Smooth muscle cell of the pulmonary artery (primary cell): ENCODE results near the gene TBCC. TPM values are rescaled to one million over a fixed set of nuclear protein-coding genes. Genes with fewer than 3 reads are reported as not detected.

Experiments used
- total RNA-seq: library from RNA; depleted of rRNA; stranded (reverse); fragments of >200 nt; gene quantifications from 2 replicates; pipeline ENCODE4 v1.2.3, GENCODE V29; 2014

The TBCC gene, protein sequence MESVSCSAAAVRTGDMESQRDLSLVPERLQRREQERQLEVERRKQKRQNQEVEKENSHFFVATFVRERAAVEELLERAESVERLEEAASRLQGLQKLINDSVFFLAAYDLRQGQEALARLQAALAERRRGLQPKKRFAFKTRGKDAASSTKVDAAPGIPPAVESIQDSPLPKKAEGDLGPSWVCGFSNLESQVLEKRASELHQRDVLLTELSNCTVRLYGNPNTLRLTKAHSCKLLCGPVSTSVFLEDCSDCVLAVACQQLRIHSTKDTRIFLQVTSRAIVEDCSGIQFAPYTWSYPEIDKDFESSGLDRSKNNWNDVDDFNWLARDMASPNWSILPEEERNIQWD
- total RNA-seq = 26.1 and 30.4 TPM in 2 replicates

GRCh38 chr6:42745640-42746462 lies at the start of gene TBCC:
TBCC (minus strand) TSS chr6:42746103; CDS start chr6:42746073, 30 bp downstream.

GRCh38 chr6:42781796-42782688 lies 36.1 kb upstream of the TBCC start, which contains the start of gene BICRAL:
BICRAL (plus strand) TSS chr6:42782052; CDS start chr6:42822023, 39,971 bp downstream.

GRCh38 chr6:42722497-42722896 lies 23.4 kb downstream of the TBCC start, which contains the start of gene PRPH2:
PRPH2 (minus strand) TSS chr6:42722597; CDS start chr6:42722334, 263 bp downstream.

Other genes starting within 250 kb of the TBCC start
- 27.7 and 34.8 TPM in 2 replicates for gene UBR2, start 182.1 kb downstream of the TBCC start, total RNA-seq
- gene PRPH2, start 23.5 kb downstream of the TBCC start, total RNA-seq = 0.50 and 0.91 TPM in 2 replicates
- gene BICRAL, start 35.9 kb upstream of the TBCC start, total RNA-seq = 8.0 and 8.8 TPM in 2 replicates
- 106 and 120 TPM in 2 replicates for gene RPL7L1, start 133.5 kb upstream of the TBCC start, total RNA-seq
- not detected in 2 replicates for gene PTCRA, start 169.9 kb upstream of the TBCC start, total RNA-seq
- gene CNPY3, start 183.4 kb upstream of the TBCC start, total RNA-seq = 49.1 and 62.5 TPM in 2 replicates
- 0.13 and 0.36 TPM in 2 replicates for gene GNMT, start 214.7 kb upstream of the TBCC start, total RNA-seq
- 35.5 and 61.3 TPM in 2 replicates for gene PEX6, start 233.1 kb upstream of the TBCC start, total RNA-seq
- gene PPP2R5D, start 238.5 kb upstream of the TBCC start, total RNA-seq = 30.0 and 39.8 TPM in 2 replicates